ENCODE measurements around the gene OR4N5.

- no peak for TF ChIP-seq PATZ1 (CRISPR knock-in tag; IDR thresholded peaks at IDR 0.05; ENCODE audit: borderline replicate concordance)
- no peak for TF ChIP-seq SNAI2 (CRISPR knock-in tag; IDR thresholded peaks at IDR 0.05)
- TF ChIP-seq ZNF565 (CRISPR knock-in tag; conservative IDR thresholded peaks at IDR 0.05; ENCODE audit: low read depth): no peak
- no peak for TF ChIP-seq ZNF8 (CRISPR knock-in tag; IDR thresholded peaks at IDR 0.05)
- no peak for TF ChIP-seq CREB5 (CRISPR knock-in tag; IDR thresholded peaks at IDR 0.05; ENCODE audit: low read depth)
- TF ChIP-seq RARB (CRISPR knock-in tag; IDR thresholded peaks at IDR 0.05): no peak
- no peak for TF ChIP-seq OSR1 (CRISPR knock-in tag; IDR thresholded peaks at IDR 0.05)
- no peak for TF ChIP-seq ZNF70 (CRISPR knock-in tag; IDR thresholded peaks at IDR 0.05)
- TF ChIP-seq CSRNP3 (CRISPR knock-in tag; IDR thresholded peaks at IDR 0.05): no peak
These were observed 6.2 kb downstream of the OR4N5 start for GRCh38 chr14:20144820-20145219.

Measured in SK-N-SH treated with all-trans-retinoic acid at 6 μM for 48 hours (cell line).